Activated naive CD4-positive, alpha-beta T cell treated with anti-CD3 and anti-CD28 coated beads, Interleukin-2, amount 10 ng/mL, durations not matched to agents 7 days and 5 days (primary cell): ENCODE measurements around the gene GOLM1.
"Not testable (repeated sequence)": the region's sequence is repeated elsewhere in the genome, so short reads cannot be mapped to it uniquely, and the experiment has no call there.

ENCODE experiments used
- CTCF ChIA-PET: fragments of 350-600 bp; sonication (Branson Sonifier 250); formaldehyde crosslinking; loops from one replicate; lab custom pipeline; 2021; ENCODE audit warnings: antibody characterized with exemption; lab: Charles Lee
- DNase-seq: peaks from one replicate; pipeline ENCODE4 v3.0.0-alpha.2; 2020
- H3K27ac Mint-ChIP-seq: one replicate; pipeline ENCODE4 v1.8.0; 2021; ENCODE audit warnings: mild to moderate bottlenecking, moderate library complexity, mixed read lengths
- H3K27me3 Mint-ChIP-seq: one replicate; pipeline ENCODE4 v1.8.0; 2021; ENCODE audit warnings: mild to moderate bottlenecking, mixed read lengths
- H3K36me3 Mint-ChIP-seq: one replicate; pipeline ENCODE4 v1.8.0; 2021; ENCODE audit warnings: mixed read lengths
- H3K4me1 Mint-ChIP-seq: one replicate; pipeline ENCODE4 v1.8.0; 2021; ENCODE audit warnings: mixed read lengths
- H3K4me3 Mint-ChIP-seq: one replicate; pipeline ENCODE4 v1.8.0; 2021; ENCODE audit warnings: mild to moderate bottlenecking, moderate library complexity, mixed read lengths
- H3K9me3 Mint-ChIP-seq: one replicate; pipeline ENCODE4 v1.8.0; 2021; ENCODE audit warnings: mixed read lengths

Gene GOLM1

DNA sequence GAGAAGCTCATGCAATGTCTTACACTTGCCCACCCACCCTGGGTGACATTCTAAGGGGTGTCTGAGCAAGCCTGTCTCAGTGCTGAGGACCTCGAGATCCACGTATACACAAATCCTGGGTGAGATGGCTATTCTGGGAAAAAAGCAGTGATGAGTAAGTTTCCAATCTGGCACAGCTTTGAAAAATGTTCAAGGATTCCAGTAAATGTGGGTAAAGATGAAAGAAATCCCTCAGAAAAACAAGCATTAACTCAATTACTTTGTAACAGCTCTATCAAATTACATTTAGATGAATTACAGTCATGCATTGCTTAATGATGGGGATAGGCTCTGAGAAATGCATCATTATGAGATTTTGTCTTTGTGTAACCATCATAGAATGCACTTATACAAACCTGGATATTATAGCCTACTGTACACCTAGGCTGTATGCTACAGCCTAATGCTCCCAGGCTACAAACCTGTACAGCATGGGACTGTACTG, 26.9 kb downstream of the GOLM1 start:
- CTCF ChIA-PET, result no interaction called here
- no peaks in the 10 kb centered on the region for H3K4me1 Mint-ChIP-seq

DNA sequence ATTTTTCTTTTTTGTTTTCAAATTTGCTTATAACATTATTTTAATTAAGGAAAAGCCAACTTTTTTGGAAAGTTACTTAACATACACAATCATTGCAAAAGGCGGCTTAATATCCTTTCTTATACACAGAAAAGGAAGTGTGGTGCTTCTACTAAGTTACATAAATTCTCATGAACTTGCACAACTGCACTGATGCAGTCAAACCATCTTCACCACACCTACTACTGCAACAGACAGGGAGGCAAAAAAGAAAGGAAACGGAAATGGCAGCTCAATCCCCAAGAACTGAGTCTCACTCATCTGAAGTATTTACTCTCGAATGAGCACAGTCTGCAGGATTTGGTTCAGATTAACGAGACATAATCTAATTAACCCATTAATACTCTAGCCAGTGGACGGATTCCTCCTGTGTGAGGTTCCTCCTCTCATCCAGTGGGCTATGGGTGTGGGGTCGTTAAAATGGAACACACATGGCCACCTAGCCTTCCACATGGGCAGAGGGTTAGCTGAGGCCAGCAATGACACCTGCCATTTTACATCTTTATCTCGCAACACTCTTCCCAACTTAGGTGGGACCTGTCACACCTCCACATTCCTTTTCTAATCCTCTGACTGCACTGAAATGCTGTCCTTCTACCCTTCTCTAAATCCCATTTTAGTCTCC, 30.0 kb downstream of the GOLM1 start:
- no peaks in the 10 kb centered on the region for H3K4me1 Mint-ChIP-seq
- CTCF ChIA-PET, result no interaction called here
- DNase-seq, result no peak

More for the DNA sequence above, 26.9 kb downstream of the GOLM1 start:
- Mint-ChIP-seq H3K9me3 (no peaks in the 10 kb centered on the region), H3K27ac (no peak overlapping the region), H3K27me3 (no peaks in the 10 kb centered on the region), H3K36me3 (no peaks in the 10 kb centered on the region), H3K4me3 (no peak overlapping the region)
- no peak for DNase-seq

DNA sequence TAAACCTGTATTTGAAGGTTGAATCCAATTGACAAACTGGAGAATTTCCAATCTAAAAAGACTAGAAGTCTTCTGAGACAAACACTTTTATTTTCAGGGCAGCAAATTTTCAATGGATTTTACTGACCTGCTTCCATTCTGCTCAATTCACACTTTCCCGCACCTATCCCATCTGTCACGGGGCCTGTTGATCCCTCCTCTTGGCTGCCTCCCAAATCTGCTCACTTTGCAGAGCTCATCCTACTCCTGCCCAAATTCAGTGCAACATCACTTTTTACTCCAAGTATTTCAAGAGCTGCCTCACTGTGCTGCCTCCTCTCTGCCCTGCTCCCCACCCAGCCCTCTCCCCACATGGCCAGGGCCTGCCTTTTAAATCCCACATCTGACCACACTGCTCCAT, 35.1 kb downstream of the GOLM1 start:
- no peak overlapping the region for H3K4me3 Mint-ChIP-seq
- H3K27ac Mint-ChIP-seq, result no peak overlapping the region
- no peak for DNase-seq
- H3K9me3 Mint-ChIP-seq, result no peaks in the 10 kb centered on the region
- H3K27me3 Mint-ChIP-seq, result peaks cover 14% of the 10 kb centered on the region
- no peaks in the 10 kb centered on the region for H3K4me1 Mint-ChIP-seq
- CTCF ChIA-PET, result no interaction called here
- no peaks in the 10 kb centered on the region for H3K36me3 Mint-ChIP-seq

More for the DNA sequence above, 30.0 kb downstream of the GOLM1 start:
- H3K27ac Mint-ChIP-seq, result no peak overlapping the region
- H3K27me3 Mint-ChIP-seq, result peaks cover 3% of the 10 kb centered on the region
- no peaks in the 10 kb centered on the region for H3K36me3 Mint-ChIP-seq
- no peaks in the 10 kb centered on the region for H3K9me3 Mint-ChIP-seq
- no peak overlapping the region for H3K4me3 Mint-ChIP-seq

DNA sequence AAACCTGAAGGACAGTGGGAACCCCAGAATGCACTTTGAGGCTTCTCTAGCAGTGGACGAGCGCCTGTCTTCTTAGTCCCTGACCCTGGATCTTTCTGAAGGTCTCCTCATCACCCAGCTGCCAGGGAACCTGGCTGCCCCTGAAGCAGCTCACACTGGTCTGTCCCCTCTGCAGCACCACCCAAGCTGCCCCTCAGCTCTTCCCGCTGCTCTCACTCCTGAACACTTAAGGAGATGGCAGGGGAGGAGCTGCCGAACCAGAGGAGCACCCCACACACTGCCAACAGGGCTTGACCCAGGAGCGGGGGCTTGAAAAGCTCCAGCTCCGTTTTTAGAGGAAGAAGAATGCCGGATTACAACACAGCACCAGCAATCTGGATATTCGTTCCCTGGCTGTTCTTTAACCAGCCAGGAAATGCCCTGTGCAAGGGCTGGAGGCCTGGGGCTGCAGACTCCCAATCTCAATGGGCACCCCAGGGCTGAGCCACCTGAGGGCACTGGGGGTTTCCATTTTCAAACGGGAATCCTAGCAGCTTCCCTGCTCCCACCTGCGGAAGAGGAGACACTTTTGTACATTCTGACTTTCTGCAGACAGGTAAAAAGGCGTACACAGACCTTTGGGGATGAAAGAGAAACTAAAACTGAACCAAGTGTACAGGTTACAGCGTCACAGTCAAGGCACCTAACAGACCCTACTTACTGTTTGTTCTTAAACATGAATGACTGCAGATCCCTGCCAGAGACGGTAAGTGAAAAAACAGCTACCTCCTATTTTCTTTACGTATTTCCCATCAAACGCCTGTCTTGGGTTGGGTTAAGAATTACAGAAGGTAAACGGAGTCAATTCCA, 36.3 kb downstream of the GOLM1 start:
- H3K4me3 Mint-ChIP-seq, result no peak overlapping the region
- CTCF ChIA-PET, result no interaction called here
- H3K27ac Mint-ChIP-seq, result no peak overlapping the region

DNA sequence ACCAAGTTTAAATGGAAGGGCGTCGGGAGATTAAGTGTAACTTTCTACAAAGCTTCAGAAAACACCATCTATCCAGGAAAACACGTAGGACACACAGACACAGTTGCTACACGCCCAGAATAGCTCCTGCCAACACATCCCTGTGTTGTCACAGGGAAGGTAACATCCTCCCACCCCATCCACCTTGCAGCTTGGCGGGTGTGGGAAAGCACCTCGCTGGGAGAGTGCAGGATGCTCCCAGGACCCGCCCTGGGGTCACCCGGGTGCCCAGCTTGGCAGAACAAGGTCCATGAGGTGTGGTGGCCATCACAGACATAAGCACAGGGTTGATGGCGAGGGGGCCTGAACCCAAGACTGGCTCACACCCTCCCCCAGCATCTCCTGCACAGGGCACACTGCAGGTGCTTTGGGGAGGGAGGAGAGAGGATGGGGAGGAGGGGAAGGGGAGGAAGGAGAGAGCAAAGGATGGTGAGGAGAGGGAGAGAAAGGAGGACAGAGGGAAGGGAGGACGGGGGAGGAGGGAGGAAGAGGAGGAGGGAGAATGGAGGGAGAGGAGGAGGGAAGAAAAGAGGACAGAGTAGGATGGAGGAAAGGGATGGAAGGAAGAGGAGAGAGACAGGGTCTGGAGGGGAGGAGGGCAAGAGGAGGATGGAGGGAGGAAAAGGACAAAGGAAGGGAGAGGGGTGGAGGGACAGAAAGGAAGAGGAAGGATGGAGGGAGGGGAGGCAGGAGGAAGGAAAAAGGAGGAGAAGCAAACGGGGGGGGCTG, 37.2 kb downstream of the GOLM1 start:
- H3K4me3 Mint-ChIP-seq, result no peak overlapping the region
- H3K27me3 Mint-ChIP-seq, result peaks cover 14% of the 10 kb centered on the region
- no peaks in the 10 kb centered on the region for H3K9me3 Mint-ChIP-seq
- no peak overlapping the region for H3K27ac Mint-ChIP-seq
- CTCF ChIA-PET, result no interaction called here
- DNase-seq, result no peak
- no peaks in the 10 kb centered on the region for H3K4me1 Mint-ChIP-seq
- no peaks in the 10 kb centered on the region for H3K36me3 Mint-ChIP-seq

More for the DNA sequence above, 36.3 kb downstream of the GOLM1 start:
- Mint-ChIP-seq H3K4me1 (no peaks in the 10 kb centered on the region), H3K9me3 (no peaks in the 10 kb centered on the region), H3K36me3 (no peaks in the 10 kb centered on the region), H3K27me3 (peaks cover 14% of the 10 kb centered on the region)
- DNase-seq, result no peak

DNA sequence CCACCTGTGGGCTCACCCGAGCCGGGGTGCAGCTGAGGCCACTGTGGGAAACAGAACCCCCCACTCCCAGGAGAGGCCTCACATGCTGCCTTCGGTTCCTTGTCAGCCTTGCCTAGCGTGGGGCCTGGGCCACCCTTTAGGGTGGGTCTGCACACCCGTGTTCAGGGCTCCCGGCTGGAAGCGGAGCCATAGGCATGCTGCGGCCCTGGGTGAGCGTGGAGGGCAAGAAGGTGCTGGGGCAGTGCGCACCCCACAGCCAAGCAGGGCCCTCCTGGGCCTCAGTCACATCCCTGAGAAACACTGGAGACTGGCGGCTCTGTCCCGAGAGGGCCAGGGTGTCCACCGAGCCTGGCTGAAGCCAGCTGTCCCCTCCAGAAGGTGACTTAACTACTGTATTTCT, 41.9 kb downstream of the GOLM1 start:
- no peaks in the 10 kb centered on the region for H3K36me3 Mint-ChIP-seq
- H3K4me3 Mint-ChIP-seq, result no peak overlapping the region
- no peak for DNase-seq
- no peak overlapping the region for H3K27ac Mint-ChIP-seq
- no peaks in the 10 kb centered on the region for H3K9me3 Mint-ChIP-seq
- H3K27me3 Mint-ChIP-seq, result peaks cover 10% of the 10 kb centered on the region
- CTCF ChIA-PET, result no interaction called here
- H3K4me1 Mint-ChIP-seq, result no peaks in the 10 kb centered on the region

DNA sequence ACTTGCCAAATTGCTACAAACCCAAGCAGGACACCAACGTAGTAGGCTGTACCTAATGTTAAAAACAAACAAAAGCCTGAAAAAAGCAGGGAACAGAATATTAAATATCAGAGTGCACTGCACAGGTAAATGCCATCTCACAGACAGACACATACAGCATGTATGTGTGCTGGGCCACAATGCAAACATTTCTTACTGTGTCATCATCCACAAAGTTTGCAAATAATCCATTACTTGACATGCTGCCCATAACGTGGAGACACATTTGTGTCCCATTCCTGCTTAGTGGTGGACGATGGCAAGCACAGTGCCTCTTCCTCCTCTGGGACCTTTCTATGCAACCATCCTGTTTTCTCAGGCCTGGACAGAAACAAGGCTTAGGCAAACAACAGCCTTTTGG, 44.7 kb downstream of the GOLM1 start:
- Mint-ChIP-seq H3K4me3 (no peak overlapping the region), H3K4me1 (no peaks in the 10 kb centered on the region), H3K36me3 (no peaks in the 10 kb centered on the region), H3K27ac (no peak overlapping the region), H3K9me3 (peaks cover 3% of the 10 kb centered on the region), H3K27me3 (peaks cover 3% of the 10 kb centered on the region)
- DNase-seq, result no peak
- CTCF ChIA-PET, result no interaction called here

DNA sequence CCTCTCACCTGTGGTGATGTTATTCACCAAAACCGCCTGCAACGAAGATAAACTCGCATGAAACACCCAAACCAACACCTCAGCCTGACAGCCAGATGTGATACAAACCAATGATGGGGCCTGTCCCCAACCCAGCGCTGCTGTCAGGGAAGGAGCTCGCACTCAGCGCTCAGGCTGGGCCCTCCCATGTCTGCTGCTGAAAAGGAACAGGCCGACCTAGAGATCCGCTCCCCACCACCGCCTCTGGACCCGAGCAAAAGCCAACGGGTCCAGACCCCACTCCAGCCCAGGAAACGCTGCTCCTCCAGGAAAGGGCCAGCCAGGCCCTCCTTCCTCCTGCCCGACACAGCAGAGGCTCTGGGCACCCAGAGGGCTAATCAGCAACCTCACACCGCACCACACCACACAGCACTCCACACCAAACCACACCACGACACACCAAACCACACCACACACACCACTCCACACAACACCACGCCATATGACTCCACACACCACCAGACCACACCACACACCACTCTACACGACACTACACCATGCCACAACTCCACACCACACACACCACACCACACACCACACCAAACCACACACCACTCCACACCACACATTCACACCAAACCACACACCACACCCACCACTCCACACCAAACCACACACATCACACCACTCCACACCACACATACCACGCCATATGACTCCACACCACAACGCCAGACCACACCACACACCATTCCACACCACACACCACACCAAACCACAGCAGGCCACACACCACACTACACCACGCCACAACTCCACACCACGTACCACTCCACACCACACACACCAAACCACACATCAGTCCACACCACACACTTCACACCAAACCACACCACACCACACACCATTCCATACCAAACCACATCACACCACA, 46.5 kb downstream of the GOLM1 start:
- H3K9me3 Mint-ChIP-seq, result peaks cover 3% of the 10 kb centered on the region
- no peak overlapping the region for H3K4me3 Mint-ChIP-seq
- no peak for DNase-seq
- H3K27ac Mint-ChIP-seq, result no peak overlapping the region
- H3K27me3 Mint-ChIP-seq, result peaks cover 3% of the 10 kb centered on the region
- H3K36me3 Mint-ChIP-seq, result no peaks in the 10 kb centered on the region
- no peaks in the 10 kb centered on the region for H3K4me1 Mint-ChIP-seq
- CTCF ChIA-PET, result no interaction called here

DNA sequence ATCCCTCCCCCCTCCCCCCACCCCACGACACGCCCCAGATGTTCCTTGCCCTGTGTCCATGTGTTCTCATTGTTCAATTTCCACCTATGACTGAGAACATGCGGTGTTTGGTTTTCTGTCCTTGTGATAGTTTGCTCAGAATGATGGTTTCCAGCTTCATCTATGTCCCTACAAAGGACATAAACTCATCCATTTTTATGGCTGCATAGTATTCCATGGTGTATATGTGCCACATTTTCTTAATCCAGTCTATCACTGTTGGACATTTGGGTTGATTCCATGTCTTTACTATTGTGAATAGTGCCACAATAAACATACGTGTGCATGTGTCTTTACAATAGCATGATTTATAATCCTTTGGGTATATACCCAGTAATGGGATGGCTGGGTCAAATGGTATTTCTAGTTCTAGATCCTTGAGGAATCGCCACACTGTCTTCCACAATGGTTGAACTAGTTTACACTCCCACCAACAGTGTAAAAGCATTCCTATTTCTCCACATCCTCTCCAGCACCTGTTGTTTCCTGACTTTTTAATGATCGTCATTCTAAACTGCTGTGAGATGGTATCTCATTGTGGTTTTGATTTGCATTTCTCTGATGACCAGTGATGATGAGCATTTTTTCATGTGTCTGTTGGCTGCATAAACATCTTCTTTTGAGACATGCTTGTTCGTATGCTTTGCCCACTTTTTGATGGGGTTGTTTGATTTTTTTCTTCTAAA, 51.2 kb downstream of the GOLM1 start:
- DNase-seq, CTCF ChIA-PET, H3K9me3 Mint-ChIP-seq, H3K4me1 Mint-ChIP-seq, H3K27me3 Mint-ChIP-seq, H3K27ac Mint-ChIP-seq, H3K36me3 Mint-ChIP-seq, H3K4me3 Mint-ChIP-seq: not testable (repeated sequence)

DNA sequence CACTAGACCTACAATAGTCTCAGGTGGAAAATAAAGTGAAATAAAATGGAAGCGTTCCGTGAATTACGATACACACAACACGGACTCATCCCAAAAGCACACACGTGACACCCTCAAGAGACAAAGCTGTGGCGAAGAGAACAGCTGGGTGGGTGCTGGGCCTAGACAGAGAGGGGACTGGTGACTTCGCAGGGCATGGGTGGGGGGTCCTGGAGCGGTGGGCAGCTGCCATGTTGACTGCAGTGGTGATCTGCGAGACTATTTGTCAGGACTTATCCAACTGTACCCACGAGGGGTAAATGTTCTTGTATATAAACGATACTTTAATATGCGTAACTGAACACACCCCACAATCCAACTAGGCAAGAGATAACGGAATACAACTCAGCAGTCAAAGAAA, 52.0 kb downstream of the GOLM1 start:
- DNase-seq, result no peak
- CTCF ChIA-PET, result no interaction called here
- Mint-ChIP-seq H3K27ac (no peak overlapping the region), H3K4me3 (no peak overlapping the region), H3K36me3 (no peaks in the 10 kb centered on the region), H3K9me3 (peaks cover 2% of the 10 kb centered on the region), H3K27me3 (no peaks in the 10 kb centered on the region), H3K4me1 (no peaks in the 10 kb centered on the region)

DNA sequence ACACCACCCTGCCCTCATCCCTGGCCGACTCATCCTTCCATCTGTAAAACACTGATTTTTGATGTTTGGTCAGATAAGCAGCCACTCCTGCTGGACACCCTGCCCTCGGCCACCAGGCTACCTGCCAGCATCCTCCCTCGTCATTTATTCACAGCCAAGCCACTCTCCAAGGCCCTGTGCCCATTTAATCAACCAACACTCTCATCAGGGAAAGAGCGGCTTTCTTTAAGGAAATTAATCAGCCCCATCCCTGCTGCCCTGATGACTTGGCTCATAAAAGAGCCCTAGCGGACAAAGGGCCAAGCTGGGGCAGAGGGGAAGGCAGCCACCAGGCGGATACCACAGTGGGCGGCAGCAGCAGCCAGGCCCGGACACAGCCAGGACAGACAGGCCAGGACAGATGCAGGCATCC, 52.4 kb downstream of the GOLM1 start:
- Mint-ChIP-seq H3K36me3 (no peaks in the 10 kb centered on the region), H3K4me3 (no peak overlapping the region), H3K4me1 (no peaks in the 10 kb centered on the region), H3K27ac (no peak overlapping the region), H3K27me3 (no peaks in the 10 kb centered on the region), H3K9me3 (no peaks in the 10 kb centered on the region)
- no peak for DNase-seq
- CTCF ChIA-PET, result no interaction called here

DNA sequence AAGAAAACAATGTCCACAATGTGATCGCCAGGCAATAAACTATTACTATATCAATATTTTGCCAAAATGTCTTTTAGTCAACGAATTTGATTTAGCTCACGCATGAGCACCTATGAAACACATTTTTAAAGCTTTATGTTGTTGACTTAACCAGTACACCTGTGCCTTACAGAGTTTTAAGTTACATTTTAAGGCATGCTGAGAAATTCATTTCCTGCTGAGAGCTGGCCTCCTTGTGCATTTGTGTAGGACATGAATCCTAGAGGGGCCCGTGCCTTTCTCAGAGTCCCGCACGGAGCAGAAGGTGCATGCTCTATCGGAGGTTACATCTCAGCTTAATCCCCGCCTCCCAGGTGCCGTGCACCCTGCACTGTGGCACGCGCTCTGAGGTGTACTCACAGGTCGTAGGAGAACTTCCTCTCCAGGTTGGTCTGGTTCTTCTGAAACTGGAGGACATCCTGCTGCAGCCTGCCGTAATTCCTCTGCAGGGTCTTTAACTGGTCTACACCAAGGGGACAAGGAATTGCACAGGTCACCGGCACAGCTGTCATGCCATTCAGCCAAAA, 53.2 kb downstream of the GOLM1 start:
- no peaks in the 10 kb centered on the region for H3K36me3 Mint-ChIP-seq
- H3K4me1 Mint-ChIP-seq, result no peaks in the 10 kb centered on the region
- H3K27me3 Mint-ChIP-seq, result no peaks in the 10 kb centered on the region
- no peaks in the 10 kb centered on the region for H3K9me3 Mint-ChIP-seq
- CTCF ChIA-PET, result no interaction called here
- no peak for DNase-seq
- H3K27ac Mint-ChIP-seq, result no peak overlapping the region
- H3K4me3 Mint-ChIP-seq, result no peak overlapping the region

DNA sequence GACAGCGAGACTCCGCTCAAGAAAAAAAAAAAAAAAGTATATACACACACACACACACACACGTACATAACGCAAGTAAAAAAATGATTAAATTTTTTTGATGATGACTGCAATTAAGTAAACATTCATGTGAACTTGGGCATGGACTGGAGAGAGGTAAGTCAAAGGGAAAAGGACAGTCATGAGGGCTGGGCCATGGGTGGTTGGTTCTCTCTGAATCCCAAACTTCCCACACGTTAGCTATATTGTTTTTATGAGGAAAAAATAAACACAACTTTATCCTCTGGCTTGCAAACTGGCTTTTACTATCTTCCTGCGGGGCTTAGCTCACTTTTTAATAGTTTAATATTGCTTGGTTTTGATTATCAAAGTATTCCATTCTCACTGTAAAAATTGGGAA, 53.7 kb downstream of the GOLM1 start:
- CTCF ChIA-PET, result no interaction called here
- Mint-ChIP-seq H3K27ac (no peak overlapping the region), H3K27me3 (no peaks in the 10 kb centered on the region), H3K4me3 (no peak overlapping the region), H3K4me1 (no peaks in the 10 kb centered on the region), H3K9me3 (no peaks in the 10 kb centered on the region), H3K36me3 (no peaks in the 10 kb centered on the region)
- DNase-seq, result no peak
